Cardiac fibroblast (primary cell): ENCODE data around the gene THRSP.
"Not testable (repeated sequence)": the region's sequence is repeated elsewhere in the genome, so short reads cannot be mapped to it uniquely, and the experiment has no call there.

Source experiments
- DNase-seq, 2 donors: peaks; one replicate each; pipeline versions ENCODE4 v3.0.0 to v3.0.0-alpha.2; 2010; ENCODE audit warnings: low read depth in 2 of 2
- H3K4me3 ChIP-seq, 2 donors: replicated peaks in 1 of 2; 1 replicate in 1 of 2; 2 replicates in 1 of 2; pipeline ENCODE4 v1.5.1; 2011; ENCODE audit warnings: low read depth in 2 of 2, low read length in 2 of 2, mild to moderate bottlenecking in 2 of 2, moderate library complexity in 1 of 2
- TF ChIP-seq, protein P1 (sequence below): IDR thresholded peaks from one replicate; pipeline ENCODE4 v1.5.1; 2011; ENCODE audit warnings: low read depth, mild to moderate bottlenecking, low read length, inconsistent platforms

The THRSP gene

GRCh38 chr11:78085972-78086371 is 22.3 kb downstream of the THRSP start:
- TF ChIP-seq, protein P1, sequence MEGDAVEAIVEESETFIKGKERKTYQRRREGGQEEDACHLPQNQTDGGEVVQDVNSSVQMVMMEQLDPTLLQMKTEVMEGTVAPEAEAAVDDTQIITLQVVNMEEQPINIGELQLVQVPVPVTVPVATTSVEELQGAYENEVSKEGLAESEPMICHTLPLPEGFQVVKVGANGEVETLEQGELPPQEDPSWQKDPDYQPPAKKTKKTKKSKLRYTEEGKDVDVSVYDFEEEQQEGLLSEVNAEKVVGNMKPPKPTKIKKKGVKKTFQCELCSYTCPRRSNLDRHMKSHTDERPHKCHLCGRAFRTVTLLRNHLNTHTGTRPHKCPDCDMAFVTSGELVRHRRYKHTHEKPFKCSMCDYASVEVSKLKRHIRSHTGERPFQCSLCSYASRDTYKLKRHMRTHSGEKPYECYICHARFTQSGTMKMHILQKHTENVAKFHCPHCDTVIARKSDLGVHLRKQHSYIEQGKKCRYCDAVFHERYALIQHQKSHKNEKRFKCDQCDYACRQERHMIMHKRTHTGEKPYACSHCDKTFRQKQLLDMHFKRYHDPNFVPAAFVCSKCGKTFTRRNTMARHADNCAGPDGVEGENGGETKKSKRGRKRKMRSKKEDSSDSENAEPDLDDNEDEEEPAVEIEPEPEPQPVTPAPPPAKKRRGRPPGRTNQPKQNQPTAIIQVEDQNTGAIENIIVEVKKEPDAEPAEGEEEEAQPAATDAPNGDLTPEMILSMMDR, result no peak
- DNase-seq, result no peak
- no peak overlapping the region for H3K4me3 ChIP-seq

DNA sequence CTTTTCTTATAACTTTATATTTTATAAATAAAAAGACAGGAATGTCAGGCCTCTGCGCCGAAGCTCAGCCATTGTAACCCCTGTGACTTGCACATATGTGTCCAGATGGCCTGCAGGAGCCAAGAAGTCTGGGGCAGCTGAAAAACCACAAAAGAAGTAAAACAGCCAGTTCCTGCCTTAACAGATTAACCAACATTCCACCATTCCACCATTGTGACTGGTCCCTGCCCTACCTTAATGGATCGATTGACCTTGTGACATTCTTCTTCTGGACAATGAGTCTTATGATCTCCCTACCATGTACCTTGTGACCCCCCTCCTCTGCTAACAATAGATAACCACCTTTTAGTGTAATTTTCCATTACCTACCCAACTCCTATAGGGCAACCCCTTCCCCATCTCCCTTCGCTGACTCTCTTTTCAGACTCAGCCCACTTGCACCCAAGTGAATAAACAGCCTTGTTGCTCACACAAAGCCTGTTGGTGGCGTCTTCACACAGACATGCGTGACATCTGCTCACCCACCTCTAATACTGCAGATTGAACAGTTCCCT is 22.9 kb downstream of the THRSP start:
- H3K4me3 ChIP-seq, result not testable (repeated sequence)
- DNase-seq, result peak in 1 of 2 donors; percentile 14

GRCh38 chr11:78094250-78094649 is 30.6 kb downstream of the THRSP start:
- no peak for DNase-seq
- H3K4me3 ChIP-seq, result no peak overlapping the region
- TF ChIP-seq, protein P1, result no peak

- H3K4me3 ChIP-seq, result no peak overlapping the region
- DNase-seq, result no peak
- TF ChIP-seq, protein P1, result no peak
These were observed 34.2 kb downstream of the THRSP start for GRCh38 chr11:78097666-78098385.

- no peak overlapping the region for H3K4me3 ChIP-seq
- no peak for DNase-seq
- TF ChIP-seq, protein P1, result no peak
These were observed 36.0 kb downstream of the THRSP start for GRCh38 chr11:78099666-78100065.

- no peak for DNase-seq
- no peak overlapping the region for H3K4me3 ChIP-seq
- TF ChIP-seq, protein P1, result no peak
These were observed 36.6 kb downstream of the THRSP start for GRCh38 chr11:78100261-78100660.

- no peak overlapping the region for H3K4me3 ChIP-seq
These were observed 37.2 kb downstream of the THRSP start for GRCh38 chr11:78100676-78101472.

More at GRCh38 chr11:78100676-78101472, 37.2 kb downstream of the THRSP start:
- DNase-seq, result no peak
- TF ChIP-seq, protein P1, result no peak
